ENCODE data around the gene PLPP3. TPM values are rescaled to one million over a fixed set of nuclear protein-coding genes. Genes with fewer than 3 reads are reported as not detected.

PLPP3 gene
- total RNA-seq, 1 donor, result 1.4 TPM

- Histone ChIP-seq H3K4me1 (ENCODE audit: insufficient read depth, low read length) (peaks cover 14% of the 10 kb centered on the region), H3K9me3 (ENCODE audit: low read depth, low read length) (no peaks in the 10 kb centered on the region), H3K27me3 (ENCODE audit: insufficient read depth, low read length) (no peaks in the 10 kb centered on the region), H3K4me3 (ENCODE audit: low read length) (no peak overlapping the region)
Measured at GRCh38 chr1:56447823-56448222, 131.5 kb downstream of the PLPP3 start.

DNA sequence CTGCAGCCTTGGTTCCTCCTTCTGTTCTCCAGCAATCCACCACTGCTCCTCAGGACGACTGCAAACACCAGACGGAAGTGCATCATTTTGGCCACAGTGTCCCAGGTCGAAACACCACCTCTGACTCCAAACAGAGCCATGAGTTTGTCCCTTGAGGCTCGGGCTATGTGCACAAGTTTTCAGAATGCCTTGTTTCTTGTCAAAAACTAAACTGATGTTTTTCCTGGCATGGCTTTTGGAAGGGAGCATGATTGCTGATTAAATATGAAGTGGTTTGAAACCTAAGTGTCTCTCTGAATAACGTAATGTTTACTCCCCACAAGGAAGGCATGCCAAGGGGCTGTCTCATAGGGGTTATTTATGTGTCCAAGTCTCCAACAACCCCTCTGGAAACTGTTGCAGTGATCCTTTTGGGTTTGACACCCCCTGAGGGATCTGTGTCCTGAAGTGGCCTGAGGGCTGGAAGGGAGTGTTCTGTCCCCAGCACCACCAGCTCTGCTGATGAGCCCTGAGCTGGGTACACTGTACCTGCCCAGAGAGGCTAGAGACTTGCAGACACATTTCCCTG, 132.7 kb downstream of the PLPP3 start:
- Histone ChIP-seq H3K4me1 (ENCODE audit: insufficient read depth, low read length) (peaks cover 17% of the 10 kb centered on the region), H3K9me3 (ENCODE audit: low read depth, low read length) (no peaks in the 10 kb centered on the region), H3K27me3 (ENCODE audit: insufficient read depth, low read length) (no peaks in the 10 kb centered on the region), H3K4me3 (ENCODE audit: low read length) (no peak overlapping the region)

DNA sequence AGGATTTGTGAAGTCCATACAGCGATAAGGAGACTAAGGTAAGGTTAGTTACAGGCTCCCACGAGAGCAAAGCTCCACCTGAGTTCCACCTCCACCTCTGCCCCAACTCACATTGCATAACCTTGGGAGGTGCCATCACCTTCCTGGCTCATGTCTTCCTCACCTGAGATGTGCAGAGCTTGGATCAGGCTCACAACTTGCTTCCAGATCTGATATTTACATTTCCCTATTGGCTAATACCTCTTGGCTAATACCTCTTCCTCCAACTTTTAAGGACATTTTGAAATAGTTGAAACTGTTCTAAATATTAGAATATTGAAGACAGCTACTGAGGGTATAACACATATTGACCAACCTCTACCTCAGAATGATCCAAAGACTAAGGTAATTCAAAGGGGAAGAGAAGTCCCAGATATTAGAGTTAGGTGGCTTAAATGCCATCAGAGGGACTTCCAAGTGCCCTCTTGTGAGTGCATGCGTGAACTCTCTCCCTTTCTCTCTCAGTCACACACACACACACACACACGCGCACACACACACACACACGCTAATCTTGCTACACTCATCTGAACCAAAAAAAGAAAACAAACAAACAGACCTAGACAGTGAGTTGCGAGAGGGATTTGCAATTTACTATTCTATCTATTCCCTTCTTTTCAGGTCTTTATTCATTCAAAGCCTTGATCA, 134.3 kb downstream of the PLPP3 start:
- Histone ChIP-seq H3K4me1 (ENCODE audit: insufficient read depth, low read length) (peaks cover 20% of the 10 kb centered on the region), H3K4me3 (ENCODE audit: low read length) (no peak overlapping the region), H3K27me3 (ENCODE audit: insufficient read depth, low read length) (no peaks in the 10 kb centered on the region), H3K9me3 (ENCODE audit: low read depth, low read length) (no peaks in the 10 kb centered on the region)

Other genes starting within 250 kb of the PLPP3 start
- under 0.01 TPM for gene PRKAA2, start 65.8 kb upstream of the PLPP3 start, total RNA-seq
- gene FYB2, start 239.8 kb upstream of the PLPP3 start, total RNA-seq, result not detected